MCF 10A (cell line): ENCODE measurements around the gene PKDCC. TPM values are rescaled to one million over a fixed set of nuclear protein-coding genes. Genes with fewer than 3 reads are reported as not detected.
"Not testable (repeated sequence)": the region's sequence is repeated elsewhere in the genome, so short reads cannot be mapped to it uniquely, and the experiment has no call there.

ENCODE experiments used
- BruUV-seq: library from RNA; stranded (reverse); fragments of 400-500 nt; replicated peaks from 2 replicates; lab custom pipeline; 2021; lab: Mats Ljungman, UMichigan
- CTCF ChIA-PET: fragments of 300-600 bp; sonication (Branson Sonifier 250); formaldehyde crosslinking; extraction: SDS; loops from one replicate; lab custom pipeline; 2021; ENCODE audit warnings: antibody characterized with exemption, inconsistent platforms; lab: Yijun Ruan, JAX
- POLR2A ChIA-PET: fragments of 300-600, 350-650 bp; sonication (Branson Sonifier 250); formaldehyde crosslinking; extraction: SDS; loops from one replicate; lab custom pipeline; 2020; ENCODE audit warnings: antibody characterized with exemption, inconsistent platforms; lab: Yijun Ruan, JAX
- DNase-seq: peaks from one replicate; pipeline ENCODE4 v3.0.0-alpha.2; 2018; ENCODE audit not compliant: unreplicated experiment
- H3K27ac Mint-ChIP-seq: one replicate; pipeline ENCODE4 v1.8.0; 2022; ENCODE audit warnings: mild to moderate bottlenecking, low read depth, mixed read lengths; ENCODE audit not compliant: unreplicated experiment
- H3K27me3 Mint-ChIP-seq: one replicate; pipeline ENCODE4 v1.8.0; 2022; ENCODE audit warnings: mixed read lengths; ENCODE audit not compliant: insufficient read depth, unreplicated experiment
- H3K36me3 Mint-ChIP-seq: one replicate; pipeline ENCODE4 v1.8.0; 2022; ENCODE audit warnings: mild to moderate bottlenecking, moderate library complexity, mixed read lengths; ENCODE audit not compliant: insufficient read depth, unreplicated experiment
- H3K4me1 Mint-ChIP-seq: one replicate; pipeline ENCODE4 v1.8.0; 2022; ENCODE audit warnings: mixed read lengths; ENCODE audit not compliant: insufficient read depth, unreplicated experiment
- H3K4me3 Mint-ChIP-seq: one replicate; pipeline ENCODE4 v1.8.0; 2022; ENCODE audit warnings: mild to moderate bottlenecking, moderate library complexity, mixed read lengths; ENCODE audit not compliant: unreplicated experiment
- H3K9me3 Mint-ChIP-seq: one replicate; pipeline ENCODE4 v1.8.0; 2022; ENCODE audit warnings: mixed read lengths; ENCODE audit not compliant: unreplicated experiment
- intact Hi-C: fragments of 100-400 bp; cut with micrococcal nuclease; formaldehyde crosslinking; loops from 2 replicates; pipeline ENCODE4 v1.14.1; 2022
- total RNA-seq: library from RNA; stranded (reverse); gene quantifications from 2 replicates; pipeline ENCODE4 v1.2.3, GENCODE V29; 2022
- TF ChIP-seq, protein P1 (sequence below): fragments of 200-600 bp; IDR thresholded peaks from one replicate; pipeline ENCODE4 v1.8.0; 2022; ENCODE audit warnings: antibody characterized with exemption, mild to moderate bottlenecking; ENCODE audit not compliant: unreplicated experiment

The PKDCC gene
- total RNA-seq, 1 experiment from 2014 or later, result 0.49 TPM

- POLR2A ChIA-PET, result no interaction called here
- no peak for DNase-seq
- CTCF ChIA-PET, result no interaction called here
- Mint-ChIP-seq H3K27ac (no peak overlapping the region), H3K27me3 (no peaks in the 10 kb centered on the region), H3K4me1 (no peaks in the 10 kb centered on the region), H3K36me3 (no peaks in the 10 kb centered on the region), H3K4me3 (no peak overlapping the region), H3K9me3 (no peaks in the 10 kb centered on the region)
- no TSS peak for BruUV-seq
- TF ChIP-seq, protein P1, sequence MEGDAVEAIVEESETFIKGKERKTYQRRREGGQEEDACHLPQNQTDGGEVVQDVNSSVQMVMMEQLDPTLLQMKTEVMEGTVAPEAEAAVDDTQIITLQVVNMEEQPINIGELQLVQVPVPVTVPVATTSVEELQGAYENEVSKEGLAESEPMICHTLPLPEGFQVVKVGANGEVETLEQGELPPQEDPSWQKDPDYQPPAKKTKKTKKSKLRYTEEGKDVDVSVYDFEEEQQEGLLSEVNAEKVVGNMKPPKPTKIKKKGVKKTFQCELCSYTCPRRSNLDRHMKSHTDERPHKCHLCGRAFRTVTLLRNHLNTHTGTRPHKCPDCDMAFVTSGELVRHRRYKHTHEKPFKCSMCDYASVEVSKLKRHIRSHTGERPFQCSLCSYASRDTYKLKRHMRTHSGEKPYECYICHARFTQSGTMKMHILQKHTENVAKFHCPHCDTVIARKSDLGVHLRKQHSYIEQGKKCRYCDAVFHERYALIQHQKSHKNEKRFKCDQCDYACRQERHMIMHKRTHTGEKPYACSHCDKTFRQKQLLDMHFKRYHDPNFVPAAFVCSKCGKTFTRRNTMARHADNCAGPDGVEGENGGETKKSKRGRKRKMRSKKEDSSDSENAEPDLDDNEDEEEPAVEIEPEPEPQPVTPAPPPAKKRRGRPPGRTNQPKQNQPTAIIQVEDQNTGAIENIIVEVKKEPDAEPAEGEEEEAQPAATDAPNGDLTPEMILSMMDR, result no peak
- intact Hi-C loops, result no loop called here
Measured at GRCh38 chr2:42030829-42031228, 17.0 kb upstream of the PKDCC start.

DNA sequence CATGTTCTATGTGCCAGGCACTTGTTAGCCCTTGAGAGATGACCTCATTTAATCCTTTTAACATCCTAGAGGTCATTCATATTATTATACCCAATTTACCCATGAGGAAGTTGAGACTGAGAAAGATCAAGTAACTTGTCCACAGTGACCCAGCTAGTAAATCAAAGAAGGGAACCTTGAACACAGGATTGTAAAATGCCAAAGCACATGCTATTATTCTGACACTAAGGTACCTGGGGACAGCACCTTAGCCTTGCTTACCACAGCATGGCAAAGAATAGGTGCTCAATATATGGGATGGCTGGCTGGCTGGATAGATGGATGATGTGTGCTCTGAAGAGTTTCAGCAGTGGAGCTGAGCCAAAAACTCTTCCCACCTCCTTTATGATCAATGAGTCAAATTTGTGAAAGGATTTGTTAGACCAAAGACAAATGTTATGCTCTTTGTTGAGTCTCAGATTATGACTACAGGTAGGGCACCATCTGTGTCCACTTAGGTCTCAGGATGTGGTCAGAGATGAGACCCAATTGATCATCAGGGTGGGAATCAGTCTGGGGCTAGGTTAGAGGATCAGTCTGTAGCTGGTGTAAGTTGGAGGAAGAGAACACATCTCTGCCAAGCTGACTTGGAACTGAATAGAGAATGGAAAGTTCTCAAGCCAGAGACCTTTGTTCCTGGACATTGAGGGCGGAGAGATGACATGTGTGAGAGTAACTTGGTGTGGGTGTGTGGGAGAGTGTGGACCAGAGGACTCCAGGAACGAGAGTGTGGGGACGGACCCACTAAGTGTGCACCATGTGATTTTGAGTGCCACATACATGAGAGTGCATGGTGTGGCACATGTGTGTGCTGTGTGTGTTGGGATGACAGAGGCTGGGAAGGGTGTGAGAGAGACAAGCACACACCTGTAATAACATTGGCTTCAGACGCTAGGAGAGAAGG lies 16.3 kb upstream of the PKDCC start:
- H3K27me3 Mint-ChIP-seq, result no peaks in the 10 kb centered on the region
- no peak for DNase-seq
- H3K4me1 Mint-ChIP-seq, result no peaks in the 10 kb centered on the region
- CTCF ChIA-PET, result no interaction called here
- no TSS peak for BruUV-seq
- intact Hi-C loops, result no loop called here
- H3K36me3 Mint-ChIP-seq, result no peaks in the 10 kb centered on the region
- POLR2A ChIA-PET, result no interaction called here
- no peak overlapping the region for H3K4me3 Mint-ChIP-seq
- H3K9me3 Mint-ChIP-seq, result no peaks in the 10 kb centered on the region
- TF ChIP-seq, protein P1, result no peak
- H3K27ac Mint-ChIP-seq, result no peak overlapping the region

DNA sequence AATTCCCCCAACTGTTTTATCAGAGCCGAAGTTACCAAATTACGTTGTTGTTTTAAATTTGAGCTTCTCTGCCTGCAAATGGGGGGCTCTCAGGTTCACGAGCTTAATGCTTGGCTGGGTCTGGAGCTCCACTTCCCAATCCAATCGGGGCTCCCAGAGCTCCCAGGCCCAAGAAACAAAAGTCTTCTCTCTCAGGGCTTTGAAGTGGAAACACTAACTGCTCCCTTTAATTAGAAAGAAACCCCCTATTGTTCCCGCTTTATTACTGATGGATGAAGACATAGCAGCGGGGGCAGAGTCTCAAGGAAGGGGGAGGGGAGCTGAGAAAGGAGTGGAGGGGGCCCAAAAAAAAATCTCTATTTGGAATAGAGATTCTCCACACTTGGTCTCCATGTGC lies 15.6 kb upstream of the PKDCC start:
- no peaks in the 10 kb centered on the region for H3K27me3 Mint-ChIP-seq
- ChIA-PET CTCF (no interaction called here), POLR2A (no interaction called here)
- TF ChIP-seq, protein P1, result no peak
- no TSS peak for BruUV-seq
- intact Hi-C loops, result no loop called here
- no peak overlapping the region for H3K4me3 Mint-ChIP-seq
- no peaks in the 10 kb centered on the region for H3K36me3 Mint-ChIP-seq
- no peaks in the 10 kb centered on the region for H3K4me1 Mint-ChIP-seq
- no peak for DNase-seq
- H3K27ac Mint-ChIP-seq, result no peak overlapping the region
- no peaks in the 10 kb centered on the region for H3K9me3 Mint-ChIP-seq

DNA sequence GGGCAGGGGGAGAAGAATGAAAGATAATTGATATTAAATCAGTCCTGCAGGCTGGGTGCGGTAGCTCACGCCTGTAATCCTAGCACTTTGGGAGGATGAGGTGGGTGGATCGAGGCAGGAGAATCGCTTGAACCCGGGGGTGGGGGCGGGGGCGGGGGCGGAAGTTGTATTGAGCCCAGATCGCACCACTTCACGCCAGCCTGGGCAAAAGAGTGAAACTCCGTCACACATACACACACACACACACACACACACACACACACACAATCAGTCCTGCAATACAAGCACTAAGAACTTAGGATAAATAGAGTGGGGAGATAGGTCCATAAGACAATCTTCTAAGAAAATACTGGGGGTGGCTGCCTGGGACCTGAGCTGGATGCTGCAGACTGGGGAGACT lies 15.1 kb upstream of the PKDCC start:
- no peak overlapping the region for H3K4me3 Mint-ChIP-seq
- H3K4me1 Mint-ChIP-seq, result no peaks in the 10 kb centered on the region
- TF ChIP-seq, protein P1, result no peak
- H3K9me3 Mint-ChIP-seq, result no peaks in the 10 kb centered on the region
- no peaks in the 10 kb centered on the region for H3K36me3 Mint-ChIP-seq
- no peak overlapping the region for H3K27ac Mint-ChIP-seq
- H3K27me3 Mint-ChIP-seq, result no peaks in the 10 kb centered on the region
- intact Hi-C loops, result no loop called here
- BruUV-seq, result no TSS peak
- ChIA-PET CTCF (no interaction called here), POLR2A (no interaction called here)
- DNase-seq, result no peak

GRCh38 chr2:42034096-42034495 lies 13.7 kb upstream of the PKDCC start:
- H3K9me3 Mint-ChIP-seq, BruUV-seq, H3K27ac Mint-ChIP-seq, DNase-seq, H3K27me3 Mint-ChIP-seq, H3K4me1 Mint-ChIP-seq, intact Hi-C loops, H3K36me3 Mint-ChIP-seq, H3K4me3 Mint-ChIP-seq: not testable (repeated sequence)
- CTCF ChIA-PET, result interaction anchor here (0.6 kb wide), 2 partner anchors 96 to 194 kb away, joined by 3 to 5 read pairs; no protein-coding TSS in a partner anchor
- POLR2A ChIA-PET, result interaction anchor here (0.6 kb wide), 1 partner anchor 218 kb away, joined by 3 read pairs; no protein-coding TSS in a partner anchor
